ENCODE measurements around the gene SSTR3. TPM values are rescaled to one million over a fixed set of nuclear protein-coding genes. Genes with fewer than 3 reads are reported as not detected.
A peak's percentile ranks its signal among the peaks of the same experiment; 100 is the strongest.

Gene SSTR3
- total and polyA plus RNA-seq, 10 of the 15 experiments (the other 5 are each of a cell fraction or from before 2014, with no cell fraction given), result 0.03 to 4.5 (median 2.4) TPM

DNA sequence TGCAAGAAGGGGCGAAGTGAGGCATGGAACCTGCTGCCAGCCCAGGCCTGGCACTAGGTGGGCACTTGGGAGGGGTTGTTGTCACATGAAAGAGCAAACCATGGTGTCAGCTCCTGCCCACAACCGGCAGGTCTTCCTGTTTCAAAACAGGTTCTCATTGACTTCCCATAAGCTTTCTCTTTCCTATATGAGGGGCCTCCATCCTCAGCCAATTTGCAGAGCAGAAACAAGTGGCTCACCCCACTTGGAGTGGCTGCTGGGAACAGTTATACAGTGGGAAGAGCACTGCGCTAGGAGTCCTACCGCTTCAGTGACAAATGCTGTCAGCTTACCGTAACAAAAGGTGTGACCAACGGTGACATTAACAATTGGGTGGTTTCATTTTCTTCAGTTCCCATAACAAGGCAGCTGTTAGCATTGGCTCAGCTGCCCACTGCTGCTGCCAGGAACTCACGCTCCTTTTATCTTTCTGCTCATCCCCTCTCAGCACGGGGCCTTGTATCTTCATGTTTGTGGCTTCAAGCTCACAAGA is 10.2 kb upstream of the SSTR3 start (continued):
- TF ChIP-seq, protein P1, sequence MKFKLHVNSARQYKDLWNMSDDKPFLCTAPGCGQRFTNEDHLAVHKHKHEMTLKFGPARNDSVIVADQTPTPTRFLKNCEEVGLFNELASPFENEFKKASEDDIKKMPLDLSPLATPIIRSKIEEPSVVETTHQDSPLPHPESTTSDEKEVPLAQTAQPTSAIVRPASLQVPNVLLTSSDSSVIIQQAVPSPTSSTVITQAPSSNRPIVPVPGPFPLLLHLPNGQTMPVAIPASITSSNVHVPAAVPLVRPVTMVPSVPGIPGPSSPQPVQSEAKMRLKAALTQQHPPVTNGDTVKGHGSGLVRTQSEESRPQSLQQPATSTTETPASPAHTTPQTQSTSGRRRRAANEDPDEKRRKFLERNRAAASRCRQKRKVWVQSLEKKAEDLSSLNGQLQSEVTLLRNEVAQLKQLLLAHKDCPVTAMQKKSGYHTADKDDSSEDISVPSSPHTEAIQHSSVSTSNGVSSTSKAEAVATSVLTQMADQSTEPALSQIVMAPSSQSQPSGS (IDR thresholded peaks at IDR 0.05; ENCODE audit: low read length), result no peak
- TF ChIP-seq ZNF217 (IDR thresholded peaks at IDR 0.05) (peak; percentile 94), NFIC (IDR thresholded peaks at IDR 0.05; ENCODE audit: low read depth, low read length) (no peak; the same call in 1 of the 2 replicates), POLR2A (IDR thresholded peaks at IDR 0.05; ENCODE audit: low read depth, low read length) (peak; percentile 29; the same call in 1 of the 2 replicates), YY1 (IDR thresholded peaks at IDR 0.05; ENCODE audit: low read depth, low read length) (no peak), SUPT20H (IDR thresholded peaks at IDR 0.05; ENCODE audit: borderline replicate concordance, control insufficient read depth, low read depth, low read length) (no peak), ETV6 (conservative IDR thresholded peaks at IDR 0.05 in 1 of 2, IDR thresholded peaks at IDR 0.05 in 1 of 2; ENCODE audit: borderline replicate concordance in 1 of 2, low read depth in 1 of 2) (no peak; a peak in 1 of 4 replicates), ESRRA (IDR thresholded peaks at IDR 0.05; ENCODE audit: low read length) (no peak), ATF7 (IDR thresholded peaks at IDR 0.05; ENCODE audit: low read depth) (peak; percentile 30; the same call in 1 of the 2 replicates), MTA2 (IDR thresholded peaks at IDR 0.05; ENCODE audit: low read depth) (0 out of 2 replicates have a peak, but pooled peaks have one; percentile 10), FOS (IDR thresholded peaks at IDR 0.05; ENCODE audit: borderline replicate concordance, extremely low read depth, insufficient read length) (no peak), PAX5 (IDR thresholded peaks at IDR 0.05; ENCODE audit: borderline replicate concordance, low read depth, low read length) (no peak), BRCA1 (IDR thresholded peaks at IDR 0.05; ENCODE audit: low read depth, low read length) (no peak), KDM1A (IDR thresholded peaks at IDR 0.05; ENCODE audit: borderline replicate concordance) (no peak), STAT1 (conservative IDR thresholded peaks at IDR 0.05) (no peak), ZNF207 (IDR thresholded peaks at IDR 0.05; ENCODE audit: borderline replicate concordance) (no peak), IKZF2 (IDR thresholded peaks at IDR 0.05) (0 out of 4 replicates have a peak, but pooled peaks of 1 of the 2 experiments have one; percentile 20), GATAD2B (conservative IDR thresholded peaks at IDR 0.05; ENCODE audit: low read depth) (0 out of 2 replicates have a peak, but pooled peaks have one; percentile 48), POU2F2 (IDR thresholded peaks at IDR 0.05; ENCODE audit: borderline replicate concordance, low read depth, low read length) (no peak), MYB (IDR thresholded peaks at IDR 0.05; ENCODE audit: borderline replicate concordance, low read depth, low read length) (no peak)
- TF ChIP-seq, protein P2, sequence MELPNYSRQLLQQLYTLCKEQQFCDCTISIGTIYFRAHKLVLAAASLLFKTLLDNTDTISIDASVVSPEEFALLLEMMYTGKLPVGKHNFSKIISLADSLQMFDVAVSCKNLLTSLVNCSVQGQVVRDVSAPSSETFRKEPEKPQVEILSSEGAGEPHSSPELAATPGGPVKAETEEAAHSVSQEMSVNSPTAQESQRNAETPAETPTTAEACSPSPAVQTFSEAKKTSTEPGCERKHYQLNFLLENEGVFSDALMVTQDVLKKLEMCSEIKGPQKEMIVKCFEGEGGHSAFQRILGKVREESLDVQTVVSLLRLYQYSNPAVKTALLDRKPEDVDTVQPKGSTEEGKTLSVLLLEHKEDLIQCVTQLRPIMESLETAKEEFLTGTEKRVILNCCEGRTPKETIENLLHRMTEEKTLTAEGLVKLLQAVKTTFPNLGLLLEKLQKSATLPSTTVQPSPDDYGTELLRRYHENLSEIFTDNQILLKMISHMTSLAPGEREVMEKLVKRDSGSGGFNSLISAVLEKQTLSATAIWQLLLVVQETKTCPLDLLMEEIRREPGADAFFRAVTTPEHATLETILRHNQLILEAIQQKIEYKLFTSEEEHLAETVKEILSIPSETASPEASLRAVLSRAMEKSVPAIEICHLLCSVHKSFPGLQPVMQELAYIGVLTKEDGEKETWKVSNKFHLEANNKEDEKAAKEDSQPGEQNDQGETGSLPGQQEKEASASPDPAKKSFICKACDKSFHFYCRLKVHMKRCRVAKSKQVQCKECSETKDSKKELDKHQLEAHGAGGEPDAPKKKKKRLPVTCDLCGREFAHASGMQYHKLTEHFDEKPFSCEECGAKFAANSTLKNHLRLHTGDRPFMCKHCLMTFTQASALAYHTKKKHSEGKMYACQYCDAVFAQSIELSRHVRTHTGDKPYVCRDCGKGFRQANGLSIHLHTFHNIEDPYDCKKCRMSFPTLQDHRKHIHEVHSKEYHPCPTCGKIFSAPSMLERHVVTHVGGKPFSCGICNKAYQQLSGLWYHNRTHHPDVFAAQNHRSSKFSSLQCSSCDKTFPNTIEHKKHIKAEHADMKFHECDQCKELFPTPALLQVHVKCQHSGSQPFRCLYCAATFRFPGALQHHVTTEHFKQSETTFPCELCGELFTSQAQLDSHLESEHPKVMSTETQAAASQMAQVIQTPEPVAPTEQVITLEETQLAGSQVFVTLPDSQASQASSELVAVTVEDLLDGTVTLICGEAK (IDR thresholded peaks at IDR 0.05; ENCODE audit: borderline replicate concordance), result no peak
- TF ChIP-seq, protein P3, sequence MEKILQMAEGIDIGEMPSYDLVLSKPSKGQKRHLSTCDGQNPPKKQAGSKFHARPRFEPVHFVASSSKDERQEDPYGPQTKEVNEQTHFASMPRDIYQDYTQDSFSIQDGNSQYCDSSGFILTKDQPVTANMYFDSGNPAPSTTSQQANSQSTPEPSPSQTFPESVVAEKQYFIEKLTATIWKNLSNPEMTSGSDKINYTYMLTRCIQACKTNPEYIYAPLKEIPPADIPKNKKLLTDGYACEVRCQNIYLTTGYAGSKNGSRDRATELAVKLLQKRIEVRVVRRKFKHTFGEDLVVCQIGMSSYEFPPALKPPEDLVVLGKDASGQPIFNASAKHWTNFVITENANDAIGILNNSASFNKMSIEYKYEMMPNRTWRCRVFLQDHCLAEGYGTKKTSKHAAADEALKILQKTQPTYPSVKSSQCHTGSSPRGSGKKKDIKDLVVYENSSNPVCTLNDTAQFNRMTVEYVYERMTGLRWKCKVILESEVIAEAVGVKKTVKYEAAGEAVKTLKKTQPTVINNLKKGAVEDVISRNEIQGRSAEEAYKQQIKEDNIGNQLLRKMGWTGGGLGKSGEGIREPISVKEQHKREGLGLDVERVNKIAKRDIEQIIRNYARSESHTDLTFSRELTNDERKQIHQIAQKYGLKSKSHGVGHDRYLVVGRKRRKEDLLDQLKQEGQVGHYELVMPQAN (conservative IDR thresholded peaks at IDR 0.05), result 0 out of 2 replicates have a peak, but pooled peaks have one; percentile 20
- TF ChIP-seq, protein P4, sequence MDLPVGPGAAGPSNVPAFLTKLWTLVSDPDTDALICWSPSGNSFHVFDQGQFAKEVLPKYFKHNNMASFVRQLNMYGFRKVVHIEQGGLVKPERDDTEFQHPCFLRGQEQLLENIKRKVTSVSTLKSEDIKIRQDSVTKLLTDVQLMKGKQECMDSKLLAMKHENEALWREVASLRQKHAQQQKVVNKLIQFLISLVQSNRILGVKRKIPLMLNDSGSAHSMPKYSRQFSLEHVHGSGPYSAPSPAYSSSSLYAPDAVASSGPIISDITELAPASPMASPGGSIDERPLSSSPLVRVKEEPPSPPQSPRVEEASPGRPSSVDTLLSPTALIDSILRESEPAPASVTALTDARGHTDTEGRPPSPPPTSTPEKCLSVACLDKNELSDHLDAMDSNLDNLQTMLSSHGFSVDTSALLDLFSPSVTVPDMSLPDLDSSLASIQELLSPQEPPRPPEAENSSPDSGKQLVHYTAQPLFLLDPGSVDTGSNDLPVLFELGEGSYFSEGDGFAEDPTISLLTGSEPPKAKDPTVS (IDR thresholded peaks at IDR 0.05; ENCODE audit: low read depth, low read length), result no peak

Data from GM12878 (cell line).